ENCODE data around the gene RBMX. TPM values are rescaled to one million over a fixed set of nuclear protein-coding genes. Genes with fewer than 3 reads are reported as not detected.

RBMX gene
- total RNA-seq, 6 experiments from 2014 or later, result 28.7 to 62.6 (median 40.9) TPM

GRCh38 chrX:136825771-136826170 is 54.8 kb downstream of the RBMX start:
- no peak overlapping the region for H3K27ac ChIP-seq
- H3K4me1 ChIP-seq, result no peaks in the 10 kb centered on the region
- no peaks in the 10 kb centered on the region for H3K9me3 ChIP-seq
- no peaks in the 10 kb centered on the region for H3K36me3 ChIP-seq
- intact Hi-C loops (cut with DNase I), result no loop called here
- DNase-seq (no peak), ATAC-seq (no peak)
- no peaks in the 10 kb centered on the region for H3K27me3 ChIP-seq
- TF ChIP-seq POLR2A (IDR thresholded peaks at IDR 0.05) (no peak), CTCF (IDR thresholded peaks at IDR 0.05) (no peak)
- H3K4me3 ChIP-seq, result no peak overlapping the region
- WGBS (ENCODE audit: insufficient coverage, low coverage, low lambda C conversion rate, missing lambda C conversion rate), result 76% methylated on average over 2 of the region's 2 CpGs

Small RNA genes lying within 50 kb of the gene (small RNA-seq; reads per million reads assigned to genes)
- 0 reads per million in 2 experiments for gene SNORD61

Other genes starting within 250 kb of the RBMX start
- under 1 TPM in 2 of 6 experiments, not detected in 4; 0.10 to 0.11 TPM for gene CD40LG, start 232.6 kb downstream of the RBMX start, total RNA-seq
- 1 to 10 TPM; 2.8 to 6.1 (median 3.5) TPM for gene ARHGEF6, start 99.8 kb downstream of the RBMX start, total RNA-seq
- gene GPR101, start 153.3 kb upstream of the RBMX start, total RNA-seq, result not detected